Gastrocnemius medialis (tissue), 4 donors: ENCODE measurements around the gene GNMT.
"Not testable (repeated sequence)": the region's sequence is repeated elsewhere in the genome, so short reads cannot be mapped to it uniquely, and the experiment has no call there.

Experiments
- POLR2A ChIP-seq, 2 donors: fragments of 450-650 bp; IDR thresholded peaks; one replicate each; pipeline ENCODE4 v1.6.1; 2017; ENCODE audit warnings: antibody characterized with exemption in 2 of 2, mild to moderate bottlenecking in 2 of 2, moderate library complexity in 2 of 2
- TF ChIP-seq, protein P1 (sequence below), 5 experiments: fragments of 450-650 bp in 3 of 5; fragments of 200-600 bp in 2 of 5; sonication (generic) in 2 of 5; IDR thresholded peaks in 4 of 5; conservative IDR thresholded peaks in 1 of 5; 1 replicate in 4 of 5; 2 replicates in 1 of 5; pipeline ENCODE4 v1.5.1; 2016 to 2019; ENCODE audit warnings: antibody characterized with exemption in 5 of 5, mild to moderate bottlenecking in 3 of 5, moderate library complexity in 3 of 5

- not testable (repeated sequence) for TF ChIP-seq POLR2A (IDR thresholded peaks at IDR 0.05)
- TF ChIP-seq, protein P1, sequence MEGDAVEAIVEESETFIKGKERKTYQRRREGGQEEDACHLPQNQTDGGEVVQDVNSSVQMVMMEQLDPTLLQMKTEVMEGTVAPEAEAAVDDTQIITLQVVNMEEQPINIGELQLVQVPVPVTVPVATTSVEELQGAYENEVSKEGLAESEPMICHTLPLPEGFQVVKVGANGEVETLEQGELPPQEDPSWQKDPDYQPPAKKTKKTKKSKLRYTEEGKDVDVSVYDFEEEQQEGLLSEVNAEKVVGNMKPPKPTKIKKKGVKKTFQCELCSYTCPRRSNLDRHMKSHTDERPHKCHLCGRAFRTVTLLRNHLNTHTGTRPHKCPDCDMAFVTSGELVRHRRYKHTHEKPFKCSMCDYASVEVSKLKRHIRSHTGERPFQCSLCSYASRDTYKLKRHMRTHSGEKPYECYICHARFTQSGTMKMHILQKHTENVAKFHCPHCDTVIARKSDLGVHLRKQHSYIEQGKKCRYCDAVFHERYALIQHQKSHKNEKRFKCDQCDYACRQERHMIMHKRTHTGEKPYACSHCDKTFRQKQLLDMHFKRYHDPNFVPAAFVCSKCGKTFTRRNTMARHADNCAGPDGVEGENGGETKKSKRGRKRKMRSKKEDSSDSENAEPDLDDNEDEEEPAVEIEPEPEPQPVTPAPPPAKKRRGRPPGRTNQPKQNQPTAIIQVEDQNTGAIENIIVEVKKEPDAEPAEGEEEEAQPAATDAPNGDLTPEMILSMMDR (IDR thresholded peaks at IDR 0.05 in 4 of 5, conservative IDR thresholded peaks at IDR 0.05 in 1 of 5) = not testable (repeated sequence)
Measured at GRCh38 chr6:42954405-42954804, 6.1 kb upstream of the GNMT start.
